GM19395 (cell line): ENCODE measurements around the gene INPP5D.

ENCODE experiments used
- ATAC-seq: cut with Tn5 transposase; IDR thresholded peaks from one replicate; pipeline ENCODE4 v1.9.1; 2021; ENCODE audit warnings: mild to moderate bottlenecking, moderate library complexity; ENCODE audit not compliant: unreplicated experiment

Gene INPP5D

DNA sequence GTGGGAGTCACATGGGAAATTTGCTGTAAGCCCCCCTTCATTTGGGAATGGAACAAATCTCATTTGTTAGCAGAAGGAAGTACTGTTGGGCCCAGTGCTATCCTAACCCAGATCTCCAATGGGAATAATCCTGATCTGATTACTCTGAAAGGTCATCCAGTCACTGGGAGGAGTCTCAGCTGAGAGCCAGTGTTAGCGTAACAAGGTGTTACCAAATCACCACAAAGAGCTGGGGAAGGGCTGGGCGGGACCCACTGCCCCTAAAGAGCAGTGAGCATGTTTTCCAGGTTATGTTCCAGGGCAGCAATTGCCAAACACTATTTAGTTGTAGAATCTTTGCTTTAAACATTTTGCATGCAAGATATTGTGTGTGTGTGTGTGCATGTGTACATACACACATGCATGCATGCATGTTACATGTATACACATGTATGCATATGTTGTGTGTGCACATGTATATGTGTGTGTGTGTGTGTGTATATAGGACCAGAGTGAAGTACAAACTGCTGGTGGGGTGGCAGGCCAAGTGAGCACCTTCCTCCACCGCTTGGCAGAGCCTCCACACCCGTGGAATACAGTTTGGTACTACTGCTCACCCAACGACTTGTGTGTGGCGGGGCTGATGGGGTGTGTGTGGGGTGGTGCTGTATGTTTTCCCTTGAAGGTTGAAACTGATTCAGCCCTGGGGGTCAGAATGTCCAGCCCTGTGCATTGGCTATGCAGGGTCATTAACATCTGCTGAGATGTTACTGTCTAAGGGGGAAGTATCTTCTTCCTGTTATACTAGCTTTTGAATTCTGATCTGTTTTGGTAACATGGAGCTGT, 15.2 kb downstream of the INPP5D start:
- no peak for ATAC-seq

DNA sequence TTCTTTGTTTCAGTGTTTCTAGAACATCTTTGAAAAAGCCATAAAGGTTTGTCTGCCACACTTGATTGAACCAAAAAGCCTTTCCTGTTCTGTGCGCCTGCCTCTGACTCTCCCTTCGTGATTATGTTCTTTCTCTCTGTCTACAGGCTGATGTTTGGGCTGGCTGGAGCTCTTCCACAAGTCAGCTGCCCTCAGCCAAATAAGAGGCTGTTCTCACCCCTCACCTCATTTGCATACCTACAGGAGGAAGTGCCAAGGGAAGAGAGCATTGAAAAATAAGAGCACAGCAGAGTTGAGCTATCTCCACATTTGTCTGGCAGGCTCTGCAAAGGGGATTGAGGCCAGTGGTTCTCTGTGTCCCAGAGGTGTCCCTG, 15.8 kb downstream of the INPP5D start:
- ATAC-seq: peak; percentile 60

DNA sequence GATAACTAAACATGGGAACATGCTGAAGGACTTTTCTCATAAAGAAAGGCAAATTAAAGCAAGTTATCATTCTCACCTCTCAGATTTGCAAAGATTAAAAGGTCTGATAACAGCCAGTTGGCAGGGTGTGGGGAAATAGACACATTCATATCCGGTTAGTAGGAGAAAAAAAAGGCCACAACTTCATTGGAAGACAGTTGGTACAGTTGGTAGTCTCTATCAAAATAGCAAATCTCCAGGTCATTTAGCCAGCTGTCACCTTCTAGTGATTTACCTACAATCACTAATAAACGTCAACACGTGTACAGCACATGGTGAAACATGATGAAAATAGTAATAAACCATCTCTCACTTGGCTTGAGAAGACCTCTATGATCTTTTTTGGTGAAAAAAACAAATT, 16.6 kb downstream of the INPP5D start:
- ATAC-seq: no peak

DNA sequence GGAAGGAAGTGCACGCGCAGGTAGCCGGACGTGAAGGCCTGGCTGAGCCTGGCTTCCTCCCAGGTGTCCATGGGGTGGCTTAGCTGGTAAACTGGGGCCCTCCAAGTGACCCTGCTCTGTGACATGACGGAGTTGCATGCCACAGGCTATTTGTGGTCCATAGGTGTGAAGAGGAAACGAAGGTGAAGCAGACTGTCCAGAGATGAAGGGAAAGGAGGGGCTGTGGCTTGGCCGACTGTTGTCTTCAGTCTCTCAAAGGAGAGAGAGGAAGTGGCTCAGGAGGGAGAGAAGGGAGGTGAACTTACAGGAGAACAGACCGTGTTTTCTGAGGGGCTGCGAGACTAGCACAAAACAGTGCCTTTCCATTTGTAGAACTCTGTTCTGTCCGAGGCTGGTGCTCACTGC, 19.3 kb downstream of the INPP5D start:
- ATAC-seq: peak; percentile 28

DNA sequence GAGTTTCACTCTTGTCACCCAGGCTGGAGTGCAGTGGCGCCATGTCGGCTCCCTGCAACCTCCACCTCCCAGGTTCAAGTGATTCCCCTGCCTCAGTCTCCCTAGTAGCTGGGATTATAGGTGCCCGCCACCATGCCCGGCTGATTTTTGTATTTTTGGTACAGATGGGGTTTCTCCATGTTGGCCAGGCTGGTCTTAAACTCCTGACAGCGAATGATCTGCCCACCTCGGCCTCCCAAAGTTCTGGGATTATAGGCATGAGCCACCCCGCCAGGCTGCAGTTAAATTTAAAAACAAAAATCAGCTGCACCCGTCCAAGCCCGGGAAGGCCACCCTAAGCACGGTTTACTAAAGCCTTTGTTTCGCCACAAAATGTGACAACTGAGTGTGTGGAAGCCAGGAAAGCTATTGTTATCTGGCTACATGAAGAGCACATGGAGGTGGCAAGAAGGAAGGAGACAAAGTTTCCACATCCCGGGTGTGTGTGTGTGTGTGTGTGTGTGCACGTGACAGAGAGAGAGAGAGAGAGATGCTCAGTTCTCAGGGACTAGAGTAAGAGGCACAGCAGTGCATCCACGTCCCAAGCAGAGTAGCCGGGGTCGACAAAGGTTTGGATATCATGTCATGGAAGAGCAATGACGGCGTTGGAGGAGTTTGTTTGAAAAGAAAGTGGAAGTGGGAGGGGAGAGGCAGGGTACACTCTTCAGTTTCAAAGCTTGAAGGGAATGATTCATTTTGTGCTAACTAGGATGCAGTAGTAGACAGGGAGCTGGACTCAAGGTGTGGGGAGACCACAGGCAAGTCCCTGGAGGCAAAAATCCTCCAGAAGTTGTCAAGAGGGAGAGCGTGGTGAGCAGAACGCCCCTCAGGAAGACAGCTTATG, 20.1 kb downstream of the INPP5D start:
- ATAC-seq: no peak

DNA sequence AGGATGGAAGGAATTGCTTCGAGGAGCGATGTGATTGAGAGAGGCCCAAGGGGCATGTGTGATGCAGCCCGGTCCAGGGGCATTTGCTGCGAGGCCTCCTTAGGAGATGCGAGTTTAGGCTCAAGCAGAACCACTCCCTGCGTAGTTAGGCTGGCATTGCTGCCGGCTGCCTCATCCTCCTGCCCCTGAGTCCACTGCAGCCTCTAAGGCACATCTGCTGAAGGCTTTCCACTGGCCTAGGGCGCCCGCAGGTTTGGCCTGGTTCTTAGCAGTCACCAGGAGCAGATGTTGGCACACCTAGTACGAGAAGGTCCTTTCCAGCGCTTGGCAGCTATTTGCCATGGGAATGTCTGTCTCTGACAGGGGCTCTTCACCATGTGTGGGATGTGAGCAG, 20.7 kb downstream of the INPP5D start:
- ATAC-seq: no peak

DNA sequence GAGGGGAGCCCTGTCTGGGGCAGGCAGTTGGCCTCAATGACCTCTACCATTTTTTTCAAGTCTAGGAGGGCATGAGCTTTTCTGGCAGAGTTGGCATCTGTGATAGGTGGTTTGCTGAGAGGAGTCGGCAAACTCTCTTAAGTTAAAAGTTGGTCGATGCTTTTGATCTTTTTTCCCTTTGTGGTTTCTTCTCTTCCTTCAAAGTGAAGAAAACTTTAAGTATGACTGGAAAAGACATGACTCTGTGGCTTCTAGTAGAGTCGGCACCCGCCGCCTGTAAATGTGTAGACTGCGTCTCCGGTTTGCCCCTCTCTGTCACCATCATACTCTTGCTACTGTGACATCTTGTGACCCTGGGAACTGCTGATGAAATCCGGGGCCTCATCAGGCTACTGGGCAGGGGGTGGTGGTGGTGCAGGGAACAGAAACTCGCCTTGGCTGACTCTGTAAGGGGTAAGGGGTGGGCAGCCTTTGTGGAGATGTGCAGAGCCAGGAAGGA, 21.1 kb downstream of the INPP5D start:
- ATAC-seq: peak; percentile 18

DNA sequence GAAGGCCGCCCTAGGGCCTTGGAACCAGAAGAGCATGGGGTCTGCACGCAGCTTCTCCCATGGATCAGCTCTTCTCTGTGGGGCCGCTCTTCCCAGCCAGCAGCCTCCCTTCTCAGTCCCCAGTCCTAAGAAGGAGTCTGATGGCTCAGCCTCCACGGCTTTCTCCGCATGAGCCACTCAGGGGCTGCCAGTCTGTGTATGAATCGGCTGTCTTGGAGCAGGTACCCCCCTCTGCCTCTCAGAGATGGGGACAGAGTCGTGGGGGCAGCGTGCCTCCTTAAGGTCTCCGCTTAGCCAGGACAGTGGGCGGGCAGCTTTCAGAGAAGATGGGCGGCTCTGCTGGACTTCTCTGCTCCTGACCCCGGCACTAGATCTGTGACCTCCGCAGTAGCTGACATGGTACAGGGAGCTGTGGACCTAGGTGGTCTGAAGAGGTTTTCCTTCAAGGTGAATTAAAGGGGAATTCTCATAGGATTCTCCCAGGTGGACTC, 21.6 kb downstream of the INPP5D start:
- peak; percentile 3 for ATAC-seq

DNA sequence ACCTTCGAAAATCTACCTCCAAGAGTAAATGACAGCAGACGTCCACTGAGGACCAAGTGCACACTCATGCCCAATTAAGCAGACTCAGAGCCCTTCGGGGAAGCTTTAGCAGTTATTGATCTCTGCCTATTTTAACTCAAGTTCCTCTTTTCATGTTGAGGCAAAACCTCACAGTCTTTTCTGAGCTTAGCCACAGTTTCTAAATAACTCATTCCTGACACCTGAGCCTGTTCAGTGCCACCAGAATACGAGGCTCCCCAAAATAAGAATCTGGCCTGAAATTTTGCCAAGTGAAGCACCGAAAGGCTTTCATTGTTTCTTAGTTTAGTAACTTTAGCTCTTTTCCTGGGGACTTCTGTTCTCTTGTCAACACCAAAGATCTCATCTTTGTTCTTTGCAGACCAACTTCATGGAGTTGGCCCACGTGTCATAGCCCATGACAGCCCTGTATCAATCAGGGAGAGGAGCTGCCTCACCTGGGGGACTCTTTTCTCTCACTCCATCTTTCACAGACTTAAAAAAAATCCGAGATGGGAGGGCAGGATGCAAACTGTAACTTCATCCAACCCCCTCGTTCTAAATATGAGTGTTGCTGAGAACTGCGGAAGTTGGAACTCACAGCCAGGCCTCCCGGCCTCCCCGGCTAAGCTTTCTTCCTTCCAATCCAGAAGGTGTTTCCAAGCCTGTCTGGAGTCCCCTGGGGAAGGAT, 22.2 kb downstream of the INPP5D start:
- ATAC-seq: peak; percentile 47

DNA sequence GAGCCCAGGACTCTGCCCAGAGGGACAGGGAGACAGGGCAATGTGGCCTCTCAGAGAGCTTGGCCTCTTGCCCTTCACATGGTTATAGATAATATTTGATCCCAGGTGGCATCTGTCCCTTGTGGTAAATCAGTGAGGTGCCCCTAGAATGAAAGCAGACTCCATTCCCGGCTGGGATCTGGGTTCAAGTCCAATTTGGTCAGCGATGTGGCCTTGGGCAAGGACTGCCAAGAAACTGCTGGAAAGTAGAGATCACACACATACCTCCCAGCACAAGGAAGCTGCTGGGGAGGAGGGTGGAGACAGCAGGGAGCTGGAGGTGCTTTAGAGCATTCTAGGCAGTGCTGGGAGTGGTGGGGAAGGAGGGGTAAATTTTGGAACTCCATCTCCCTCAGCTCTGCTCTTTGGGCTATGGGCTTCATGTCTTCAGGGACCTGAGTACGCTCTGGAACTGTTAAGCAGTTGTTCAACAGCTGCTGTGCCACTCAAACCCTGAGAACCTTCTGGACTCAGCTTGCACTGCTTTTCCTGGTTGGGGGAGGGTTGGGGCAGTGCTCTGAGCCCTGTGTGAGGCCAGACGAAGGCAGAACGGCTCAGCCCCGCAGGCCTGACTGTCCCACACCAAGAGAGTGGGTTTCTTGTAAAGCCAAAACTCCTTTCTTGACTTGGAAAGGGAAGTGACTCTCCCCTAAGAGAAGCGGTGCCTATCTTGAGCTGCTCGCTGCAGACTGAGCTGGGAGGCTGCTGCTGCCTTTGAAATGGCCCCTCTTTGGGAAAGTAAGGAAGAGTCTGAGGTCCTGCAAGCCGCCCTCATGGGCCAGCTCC, 23.0 kb downstream of the INPP5D start:
- no peak for ATAC-seq

DNA sequence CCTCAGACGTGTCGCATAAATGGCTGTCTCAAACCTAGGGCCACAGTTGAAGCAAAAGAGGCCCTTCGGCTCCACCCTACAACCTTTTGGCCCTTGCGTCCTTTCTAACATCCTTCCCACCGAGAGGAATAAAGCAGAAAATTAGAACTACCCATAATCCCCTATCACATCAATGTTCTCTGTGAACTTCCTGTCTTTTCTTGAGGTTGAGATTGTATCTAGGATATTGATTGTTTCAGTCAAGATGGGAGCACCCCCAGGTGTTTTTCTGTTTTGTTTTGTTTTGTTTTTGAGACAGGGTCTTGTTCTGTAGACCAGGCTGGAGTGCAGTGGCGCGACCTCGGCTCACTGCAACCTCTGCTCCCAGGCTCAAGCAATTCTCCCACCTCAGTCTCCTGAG, 23.6 kb downstream of the INPP5D start:
- ATAC-seq: no peak

DNA sequence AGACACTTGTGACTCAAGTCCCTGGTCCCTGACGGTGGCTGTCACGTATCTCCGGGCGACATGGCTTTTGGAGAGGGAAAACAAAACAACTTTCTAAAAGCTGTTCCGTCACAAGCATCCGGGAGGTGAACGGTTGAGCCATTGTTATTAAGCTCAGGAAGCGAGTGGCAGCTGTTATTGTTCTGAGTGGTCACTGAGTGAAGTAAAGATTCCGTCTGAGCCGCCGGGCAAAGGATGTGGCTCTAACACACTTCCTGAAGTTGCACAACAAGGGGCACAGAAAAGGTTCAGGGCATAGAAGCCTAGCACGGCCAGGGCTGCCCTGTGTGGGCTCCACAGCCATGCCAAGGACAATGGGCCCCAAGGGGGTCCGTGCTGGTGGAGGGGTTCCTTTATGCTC, 24.3 kb downstream of the INPP5D start:
- no peak for ATAC-seq

DNA sequence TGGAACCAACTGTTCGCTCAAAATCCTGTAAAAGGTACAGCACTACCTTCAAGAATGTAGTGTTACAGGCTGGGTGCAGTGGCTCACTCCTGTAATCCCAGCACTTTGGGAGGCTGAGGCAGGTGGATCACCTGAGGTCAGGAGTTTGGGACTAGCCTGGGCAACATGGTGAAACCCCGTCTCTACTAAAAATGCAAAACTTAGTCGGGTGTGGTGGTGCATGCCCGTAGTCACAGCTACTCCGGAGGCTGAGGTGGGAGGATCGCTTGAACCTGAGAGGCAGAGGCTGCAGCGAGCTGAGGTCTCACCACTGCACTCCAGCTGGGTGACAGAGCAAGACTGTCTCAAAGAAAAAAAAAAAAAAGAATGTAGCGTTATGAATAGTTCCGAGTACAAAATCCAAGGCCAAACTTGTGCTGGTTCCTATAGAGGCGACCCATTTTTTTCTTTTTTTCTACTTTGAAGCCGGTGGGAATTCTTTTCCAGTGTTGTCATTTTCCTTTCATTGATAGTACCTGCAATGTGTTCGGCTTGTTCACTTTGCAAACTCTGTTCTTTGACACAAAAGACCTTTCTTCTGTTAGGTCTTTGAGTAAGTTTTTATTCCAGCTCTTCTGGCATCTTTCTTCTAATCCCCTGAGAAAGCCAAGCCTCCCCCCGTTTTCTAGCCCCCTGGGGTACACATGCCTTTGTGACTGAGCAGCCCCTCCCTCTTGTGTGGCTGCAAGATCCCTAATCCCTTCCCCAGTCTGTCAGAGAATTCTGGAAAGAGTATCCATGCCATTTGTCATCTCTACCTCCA, 25.1 kb downstream of the INPP5D start:
- ATAC-seq: no peak

DNA sequence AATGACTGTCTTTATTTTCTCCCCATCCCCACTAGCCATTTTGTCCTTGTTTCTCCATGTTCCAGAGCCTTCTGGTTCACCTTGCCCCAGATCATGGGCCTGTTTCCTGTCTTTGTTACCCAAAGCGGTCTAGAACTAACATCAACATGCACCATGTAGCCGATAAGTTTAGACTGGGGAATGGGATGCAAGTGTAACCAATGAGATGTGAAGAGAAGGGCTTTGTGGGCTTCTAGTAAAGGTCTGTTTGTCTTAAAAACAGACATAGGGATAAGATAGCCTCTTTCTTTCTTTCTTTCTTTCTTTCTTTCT, 25.7 kb downstream of the INPP5D start:
- no peak for ATAC-seq

DNA sequence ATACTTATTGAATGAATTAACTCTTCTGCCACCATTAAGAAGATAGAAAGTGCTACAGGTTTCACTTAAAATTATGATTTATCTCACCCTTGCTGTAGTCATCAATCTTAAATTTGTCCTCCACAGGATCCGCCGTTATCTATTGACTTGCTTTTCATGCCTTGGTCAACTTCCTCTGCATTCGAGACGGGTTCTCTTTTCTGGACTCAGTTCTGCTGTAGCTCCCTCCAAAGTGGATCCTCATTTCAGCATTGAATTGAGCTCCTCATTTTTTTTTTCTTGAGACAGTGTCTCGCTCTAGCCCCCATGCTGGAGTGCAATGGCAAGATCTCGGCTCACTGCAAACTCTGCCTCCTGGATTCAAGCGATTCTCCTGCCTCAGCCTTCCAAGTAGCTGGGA, 27.6 kb downstream of the INPP5D start:
- no peak for ATAC-seq

DNA sequence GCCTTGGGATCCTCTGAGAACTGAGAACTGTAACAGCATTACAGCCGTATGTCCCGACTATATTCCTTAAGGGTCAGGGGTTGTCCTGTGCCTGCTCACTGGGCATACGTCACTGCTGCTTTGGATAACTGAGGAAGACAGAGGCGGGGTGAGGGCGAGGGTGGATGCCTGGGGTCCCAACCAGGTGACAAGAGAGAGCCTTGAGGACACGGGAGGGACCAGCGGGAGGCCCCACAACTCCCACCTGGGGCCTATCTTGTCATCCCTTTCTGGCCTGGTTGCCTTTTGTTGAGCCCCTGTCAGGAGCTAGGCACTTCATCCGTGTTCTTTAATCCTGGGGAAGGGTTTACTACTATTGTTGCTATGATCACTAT, 28.8 kb downstream of the INPP5D start:
- no peak for ATAC-seq

DNA sequence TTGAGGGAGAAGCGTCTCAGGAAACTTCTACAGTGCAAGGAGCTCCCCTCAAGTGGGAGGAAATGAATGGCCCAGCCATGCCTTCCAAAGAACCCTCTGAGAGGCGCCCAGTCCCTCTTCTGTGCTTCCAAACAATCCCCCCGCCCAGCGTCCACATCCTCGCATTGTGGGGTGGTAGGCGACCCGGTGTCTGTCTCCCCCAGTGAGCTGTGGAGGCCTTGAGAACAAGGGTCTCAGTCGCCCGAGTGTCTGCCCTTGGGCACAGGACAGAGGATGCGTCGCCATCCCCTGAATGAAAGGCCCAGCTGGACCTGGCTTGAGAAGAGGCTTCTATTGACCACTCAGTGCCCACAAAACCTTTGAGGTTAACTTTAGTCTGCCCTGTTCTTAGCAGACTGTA, 29.7 kb downstream of the INPP5D start:
- ATAC-seq: no peak

DNA sequence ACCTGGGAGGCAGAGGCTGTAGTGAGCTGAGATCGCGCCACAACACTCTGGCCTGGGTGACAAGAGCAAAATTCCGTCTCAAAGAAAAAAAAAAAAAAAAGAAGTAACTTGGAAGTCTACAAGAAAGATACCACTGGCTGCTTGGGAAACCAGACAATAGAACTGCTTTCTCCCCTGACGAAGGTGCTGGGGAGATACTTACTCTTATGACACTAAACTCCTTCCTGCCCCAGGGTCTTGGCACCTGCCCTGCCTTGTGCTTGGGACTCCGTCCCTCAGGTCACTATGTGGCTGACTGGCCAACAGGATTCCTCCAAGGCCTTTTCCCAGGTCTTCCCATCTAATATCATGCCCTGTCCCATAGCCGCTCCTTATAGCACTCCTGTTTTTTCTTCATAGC, 30.7 kb downstream of the INPP5D start:
- ATAC-seq: no peak

DNA sequence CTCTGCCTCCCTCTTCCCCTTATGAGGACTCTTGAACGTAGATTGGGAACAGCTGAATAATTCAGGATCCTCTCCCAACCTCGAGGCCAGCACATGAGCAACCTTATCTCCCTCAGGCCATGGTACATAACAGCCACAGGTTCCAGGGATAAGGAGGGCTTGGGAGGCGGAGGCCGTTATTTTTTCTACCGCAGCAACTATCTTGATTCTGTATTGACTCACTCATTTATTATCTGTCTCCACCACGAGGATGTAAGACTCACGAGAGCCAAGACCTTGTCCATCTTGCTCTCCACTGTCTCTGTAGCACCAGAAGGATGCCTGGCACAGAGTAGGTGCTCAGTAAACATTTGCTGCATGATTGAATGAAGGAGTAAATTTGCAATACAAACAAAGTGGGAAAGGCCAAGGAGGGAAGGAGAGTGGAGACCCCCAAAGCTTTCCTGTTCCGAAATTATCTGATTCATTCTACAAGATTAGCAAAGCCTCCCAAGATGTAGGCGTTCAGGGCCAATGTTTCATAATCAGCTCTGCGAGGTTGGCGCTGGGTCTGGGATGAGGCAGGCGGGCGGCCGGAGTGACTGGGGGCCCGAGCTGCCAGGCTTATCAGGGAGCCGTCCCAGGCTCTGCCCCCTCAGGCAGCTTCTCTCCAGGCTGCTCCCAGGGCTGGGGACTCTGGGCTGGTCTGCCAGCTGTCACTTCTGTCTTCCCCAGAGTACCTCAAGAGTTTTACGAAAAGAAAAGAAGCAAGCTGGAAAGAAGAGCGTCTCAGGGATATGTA, 31.6 kb downstream of the INPP5D start:
- no peak for ATAC-seq
